ENCODE measurements around the gene ACAD9. TPM values are rescaled to one million over a fixed set of nuclear protein-coding genes. Genes with fewer than 3 reads are reported as not detected.

ACAD9 gene
- total and polyA plus RNA-seq, 2 donors (not counting 1 experiment from before 2014, with no cell fraction given): 33.6 to 57.6 TPM

GRCh38 chr3:128873244-128874022 lies 6.0 kb upstream of the ACAD9 start:
- TF ChIP-seq EZH2 (IDR thresholded peaks at IDR 0.05; ENCODE audit: borderline replicate concordance, insufficient read depth, low read depth, low read length, poor library complexity, severe bottlenecking) (no peak), CTCF (IDR thresholded peaks at IDR 0.05) (no peak)
- H3K4me1 Mint-ChIP-seq: peaks cover 13% of the 10 kb centered on the region
- intact Hi-C loops (cut with micrococcal nuclease): no loop called here
- ATAC-seq (ENCODE audit: low read depth) (no peak), DNase-seq (no peak)
- ChIA-PET CTCF (no interaction called here), POLR2A (no interaction called here)
- no peaks in the 10 kb centered on the region for H3K9me3 ChIP-seq (ENCODE audit: control extremely low read depth in 1 of 3, control insufficient read depth in 2 of 3, insufficient read depth in 1 of 3, low read length in 2 of 3)
- H3K36me3 ChIP-seq (replicated peaks in 1 of 2; ENCODE audit: control extremely low read depth in 1 of 2, control insufficient read depth in 1 of 2, extremely low read depth in 1 of 2, insufficient read depth in 2 of 2, low read length in 1 of 2): no peaks in the 10 kb centered on the region
- H3K4me3 ChIP-seq (ENCODE audit: control extremely low read depth in 1 of 5, extremely low read depth in 1 of 5, insufficient read depth in 1 of 5, low read depth in 2 of 5, low read length in 4 of 5): no peak overlapping the region
- H3K27me3 ChIP-seq (replicated peaks in 1 of 4; ENCODE audit: control extremely low read depth in 1 of 4, control insufficient read depth in 3 of 4, insufficient read depth in 4 of 4, low read length in 3 of 4): no peaks in the 10 kb centered on the region
- 82% methylated on average over 5 of the region's 8 CpGs for WGBS (ENCODE audit: insufficient coverage)
- no peak overlapping the region for H3K4me3 Mint-ChIP-seq
- H3K79me2 ChIP-seq (ENCODE audit: control insufficient read depth, insufficient read depth, low read length): peaks cover 8% of the 10 kb centered on the region
- peaks cover 4% of the 10 kb centered on the region for H3K27me3 Mint-ChIP-seq
- H3K9ac ChIP-seq (ENCODE audit: low read length): no peak overlapping the region
- H3K4me1 ChIP-seq (ENCODE audit: control insufficient read depth in 2 of 2, insufficient read depth in 2 of 2, low read length in 2 of 2): peaks cover 6 to 8% of the 10 kb centered on the region in 2 donors
- no peak overlapping the region for H3K4me2 ChIP-seq (replicated peaks; ENCODE audit: low read depth, low read length, poor library complexity, severe bottlenecking)
- no peak overlapping the region for H3K27ac Mint-ChIP-seq
- no peak overlapping the region for H3K27ac ChIP-seq (ENCODE audit: low read length in 2 of 2)
- no peak overlapping the region for H2AFZ ChIP-seq (ENCODE audit: insufficient read depth, low read depth, low read length, poor library complexity, severe bottlenecking)
- no peaks in the 10 kb centered on the region for H4K20me1 ChIP-seq (ENCODE audit: control insufficient read depth, insufficient read depth, low read length, poor library complexity, severe bottlenecking)
- no peaks in the 10 kb centered on the region for H3K9me3 Mint-ChIP-seq (ENCODE audit: insufficient read depth)

GRCh38 chr3:128874481-128875180 lies 4.8 kb upstream of the ACAD9 start:
- CTCF ChIA-PET: no interaction called here
- POLR2A ChIA-PET: no interaction called here
- Histone ChIP-seq H3K36me3 (replicated peaks in 1 of 2; ENCODE audit: control extremely low read depth in 1 of 2, control insufficient read depth in 1 of 2, extremely low read depth in 1 of 2, insufficient read depth in 2 of 2, low read length in 1 of 2) (no peaks in the 10 kb centered on the region), H3K9ac (ENCODE audit: low read length) (no peak overlapping the region), H3K27ac (ENCODE audit: low read length in 2 of 2) (no peak overlapping the region), H4K20me1 (ENCODE audit: control insufficient read depth, insufficient read depth, low read length, poor library complexity, severe bottlenecking) (no peaks in the 10 kb centered on the region), H3K9me3 (ENCODE audit: control extremely low read depth in 1 of 3, control insufficient read depth in 2 of 3, insufficient read depth in 1 of 3, low read length in 2 of 3) (no peaks in the 10 kb centered on the region), H3K4me3 (ENCODE audit: control extremely low read depth in 1 of 5, extremely low read depth in 1 of 5, insufficient read depth in 1 of 5, low read depth in 2 of 5, low read length in 4 of 5) (no peak overlapping the region), H3K4me2 (replicated peaks; ENCODE audit: low read depth, low read length, poor library complexity, severe bottlenecking) (no peak overlapping the region), H3K4me1 (ENCODE audit: control insufficient read depth in 2 of 2, insufficient read depth in 2 of 2, low read length in 2 of 2) (peaks cover 11 to 13% of the 10 kb centered on the region in 2 donors), H3K79me2 (ENCODE audit: control insufficient read depth, insufficient read depth, low read length) (peaks cover 19% of the 10 kb centered on the region), H2AFZ (ENCODE audit: insufficient read depth, low read depth, low read length, poor library complexity, severe bottlenecking) (no peak overlapping the region), H3K27me3 (replicated peaks in 1 of 4; ENCODE audit: control extremely low read depth in 1 of 4, control insufficient read depth in 3 of 4, insufficient read depth in 4 of 4, low read length in 3 of 4) (no peaks in the 10 kb centered on the region)
- intact Hi-C loops (cut with micrococcal nuclease): loop anchor here (5.0 kb wide), 1 partner anchor 308 kb away; the partner anchor contains the start of gene CNBP
- H3K27me3 Mint-ChIP-seq: peaks cover 4% of the 10 kb centered on the region
- TF ChIP-seq CTCF (IDR thresholded peaks at IDR 0.05): no peak
- no peak for TF ChIP-seq EZH2 (IDR thresholded peaks at IDR 0.05; ENCODE audit: borderline replicate concordance, insufficient read depth, low read depth, low read length, poor library complexity, severe bottlenecking)
- peaks cover 24% of the 10 kb centered on the region for H3K4me1 Mint-ChIP-seq
- H3K9me3 Mint-ChIP-seq (ENCODE audit: insufficient read depth): no peaks in the 10 kb centered on the region
- DNase-seq: no peak
- no peak overlapping the region for H3K27ac Mint-ChIP-seq
- WGBS (ENCODE audit: insufficient coverage): 93% methylated on average over 3 of the region's 3 CpGs
- H3K4me3 Mint-ChIP-seq: no peak overlapping the region
- ATAC-seq (ENCODE audit: low read depth): no peak

Data from B cell (primary cell).